Activated naive CD8-positive, alpha-beta T cell treated with anti-CD3 and anti-CD28 coated beads, Interleukin-2, amount 10 ng/mL, durations not matched to agents 7 days and 5 days (primary cell): ENCODE measurements around the gene GGCT. TPM values are rescaled to one million over a fixed set of nuclear protein-coding genes. Genes with fewer than 3 reads are reported as not detected.

ENCODE experiments used
- ATAC-seq: fragments of 150-1000 bp; cut with Tn5 transposase; one replicate; pipeline ENCODE4 v1.10.0; 2021; ENCODE audit warnings: low read depth, moderate library complexity
- POLR2A ChIA-PET: fragments of 350-600 bp; sonication (Branson Sonifier 250); formaldehyde crosslinking; loops from one replicate; lab custom pipeline; 2021; ENCODE audit warnings: antibody characterized with exemption; lab: Charles Lee
- DNase-seq: peaks from one replicate; pipeline ENCODE4 v3.0.0; 2021
- H3K27ac Mint-ChIP-seq: one replicate; pipeline ENCODE4 v1.8.0; 2022; ENCODE audit warnings: mild to moderate bottlenecking, mixed read lengths
- H3K27me3 Mint-ChIP-seq: one replicate; pipeline ENCODE4 v1.8.0; 2022; ENCODE audit warnings: mild to moderate bottlenecking, moderate library complexity, mixed read lengths
- H3K36me3 Mint-ChIP-seq: one replicate; pipeline ENCODE4 v1.8.0; 2021; ENCODE audit warnings: mild to moderate bottlenecking, mixed read lengths
- H3K4me1 Mint-ChIP-seq: one replicate; pipeline ENCODE4 v1.8.0; 2021; ENCODE audit warnings: mixed read lengths
- H3K4me3 Mint-ChIP-seq: one replicate; pipeline ENCODE4 v1.8.0; 2022; ENCODE audit warnings: mild to moderate bottlenecking, moderate library complexity, mixed read lengths
- H3K9me3 Mint-ChIP-seq: one replicate; pipeline ENCODE4 v1.8.0; 2021; ENCODE audit warnings: mixed read lengths
- total RNA-seq, 2 experiments: library from RNA; stranded (reverse); gene quantifications; one replicate each; pipeline ENCODE4 v1.2.3, GENCODE V29; 2021

Gene GGCT
- total RNA-seq, 2 experiments from 2014 or later = 40.2 to 42.7 TPM

DNA sequence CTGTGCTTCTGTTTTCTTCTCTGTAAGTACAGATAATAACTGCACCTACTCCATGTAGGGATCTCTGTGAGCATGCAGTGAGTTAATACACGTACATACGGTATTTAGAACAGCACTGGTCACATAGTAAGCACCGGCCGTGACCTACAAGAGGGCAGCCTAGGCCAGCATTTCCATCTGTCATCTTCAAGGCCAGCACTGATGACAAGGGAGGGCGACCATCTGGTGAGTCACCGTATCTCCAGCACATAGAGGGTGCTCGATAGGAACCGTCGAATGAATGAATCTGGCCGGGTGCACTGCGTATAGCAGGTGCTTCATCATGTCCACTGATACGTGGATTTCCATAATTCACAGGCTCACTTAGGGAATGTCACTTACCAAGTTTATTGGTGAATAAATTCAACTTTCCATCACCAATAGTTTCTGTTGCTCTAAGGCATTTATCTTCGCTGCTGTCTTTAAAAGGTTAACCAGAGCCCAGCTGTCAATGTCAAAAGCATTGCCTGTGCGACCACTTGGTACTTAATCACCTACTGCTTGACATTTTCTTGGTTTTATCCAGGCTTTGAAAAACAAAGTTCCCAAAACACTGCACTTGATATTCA lies 34.4 kb downstream of the GGCT start:
- H3K27me3 Mint-ChIP-seq = no peaks in the 10 kb centered on the region
- H3K4me3 Mint-ChIP-seq = no peak overlapping the region
- peaks cover 36% of the 10 kb centered on the region for H3K36me3 Mint-ChIP-seq
- POLR2A ChIA-PET = no interaction called here
- DNase-seq = no peak
- no peaks in the 10 kb centered on the region for H3K9me3 Mint-ChIP-seq
- no peak for ATAC-seq
- H3K4me1 Mint-ChIP-seq = peaks cover 70% of the 10 kb centered on the region
- H3K27ac Mint-ChIP-seq = no peak overlapping the region

DNA sequence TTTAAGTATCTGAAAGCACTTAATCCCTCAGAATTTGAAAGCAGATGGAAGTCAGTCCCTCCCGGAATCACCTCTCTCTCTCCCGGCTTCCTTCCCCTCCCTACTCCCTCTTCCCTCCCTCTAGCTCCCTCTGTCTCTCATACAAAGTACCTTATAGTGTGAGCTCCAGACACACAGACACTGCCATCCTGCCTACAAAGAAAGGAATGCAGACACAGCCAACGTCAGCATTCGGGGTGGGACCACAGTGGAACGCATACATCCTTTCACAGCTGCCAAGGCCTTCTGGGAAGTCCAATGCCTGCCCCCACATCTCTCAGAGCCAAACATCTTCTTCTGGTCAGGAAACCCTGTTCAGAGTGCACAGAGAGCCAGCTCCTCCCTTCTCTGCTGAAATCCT lies 35.3 kb downstream of the GGCT start:
- POLR2A ChIA-PET = no interaction called here
- Mint-ChIP-seq H3K36me3 (peaks cover 29% of the 10 kb centered on the region), H3K27ac (no peak overlapping the region), H3K27me3 (no peaks in the 10 kb centered on the region), H3K4me3 (no peak overlapping the region), H3K4me1 (peaks cover 72% of the 10 kb centered on the region), H3K9me3 (no peaks in the 10 kb centered on the region)
- no peak for ATAC-seq
- no peak for DNase-seq

DNA sequence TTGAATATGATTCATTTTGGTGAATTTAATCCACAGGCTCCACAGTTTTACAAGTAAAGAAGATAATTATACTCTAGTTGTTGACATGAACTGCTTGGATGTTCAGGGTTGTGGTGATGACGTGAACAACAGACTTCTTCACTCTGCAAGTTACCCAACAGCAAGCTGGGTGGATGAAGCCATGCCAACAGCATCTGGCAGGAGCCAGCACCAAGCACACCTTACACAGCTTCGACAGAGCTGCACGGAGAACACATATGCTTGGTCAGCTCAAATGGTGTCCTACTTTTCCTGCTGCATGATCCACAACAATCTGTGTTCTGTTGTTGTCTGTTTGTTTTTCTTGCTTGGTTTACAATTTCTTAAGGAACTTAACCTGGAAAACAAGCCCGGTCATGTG lies 35.8 kb downstream of the GGCT start:
- H3K27me3 Mint-ChIP-seq = no peaks in the 10 kb centered on the region
- no peak overlapping the region for H3K27ac Mint-ChIP-seq
- POLR2A ChIA-PET = interaction anchor here (1.1 kb wide), 1 partner anchor 9 kb away, joined by 3 read pairs; the partner anchor contains the start of gene NOD1
- DNase-seq = no peak
- no peaks in the 10 kb centered on the region for H3K9me3 Mint-ChIP-seq
- peaks cover 67% of the 10 kb centered on the region for H3K4me1 Mint-ChIP-seq
- no peak for ATAC-seq
- no peak overlapping the region for H3K4me3 Mint-ChIP-seq
- H3K36me3 Mint-ChIP-seq = peaks cover 25% of the 10 kb centered on the region

DNA sequence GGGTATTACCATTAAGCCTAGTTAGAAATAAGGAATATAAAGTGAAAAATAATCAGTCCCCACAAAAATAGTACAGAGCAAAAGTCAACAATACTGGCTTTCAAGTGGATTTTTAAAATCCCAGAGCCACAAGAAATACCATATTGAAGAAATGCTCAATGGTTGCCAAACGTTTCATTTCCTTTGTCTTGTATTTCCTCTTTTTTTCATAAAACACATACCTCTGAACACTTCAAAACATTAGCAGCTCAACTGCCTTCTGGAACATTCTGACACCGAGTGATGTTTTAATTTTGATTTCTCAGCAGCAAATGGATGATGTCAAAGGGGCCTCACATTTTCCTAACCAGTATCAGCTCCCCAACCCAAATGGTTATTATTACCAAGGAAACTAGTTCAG lies 36.6 kb downstream of the GGCT start:
- no peak for DNase-seq
- H3K27me3 Mint-ChIP-seq = no peaks in the 10 kb centered on the region
- no peak for ATAC-seq
- POLR2A ChIA-PET = interaction anchor here (1.1 kb wide), 1 partner anchor 10 kb away, joined by 3 read pairs; the partner anchor contains the start of gene NOD1
- no peaks in the 10 kb centered on the region for H3K9me3 Mint-ChIP-seq
- no peak overlapping the region for H3K4me3 Mint-ChIP-seq
- peaks cover 60% of the 10 kb centered on the region for H3K4me1 Mint-ChIP-seq
- peaks cover 22% of the 10 kb centered on the region for H3K36me3 Mint-ChIP-seq
- no peak overlapping the region for H3K27ac Mint-ChIP-seq

DNA sequence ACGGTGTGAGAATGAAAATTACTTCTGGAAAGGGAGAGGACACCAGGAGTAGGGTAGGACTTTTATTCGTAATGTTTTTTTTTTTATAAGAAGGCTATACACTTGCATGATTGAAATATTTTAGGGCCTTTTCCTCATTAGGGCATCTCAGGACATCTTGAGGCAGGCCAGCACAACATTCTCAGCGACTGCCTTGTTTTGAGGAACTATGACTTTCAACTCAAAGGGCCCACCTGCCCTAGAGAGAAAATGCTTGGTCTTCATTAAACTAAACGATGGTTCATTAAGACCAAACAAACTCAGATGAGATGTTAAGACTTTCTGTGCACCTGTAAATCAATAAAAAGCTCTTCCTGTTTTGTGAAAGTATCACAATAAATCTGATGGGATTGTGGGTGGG lies 37.4 kb downstream of the GGCT start:
- H3K4me1 Mint-ChIP-seq = peaks cover 52% of the 10 kb centered on the region
- ATAC-seq = no peak
- H3K27me3 Mint-ChIP-seq = no peaks in the 10 kb centered on the region
- H3K27ac Mint-ChIP-seq = no peak overlapping the region
- DNase-seq = no peak
- no peaks in the 10 kb centered on the region for H3K9me3 Mint-ChIP-seq
- H3K4me3 Mint-ChIP-seq = no peak overlapping the region
- POLR2A ChIA-PET = no interaction called here
- H3K36me3 Mint-ChIP-seq = peaks cover 24% of the 10 kb centered on the region

DNA sequence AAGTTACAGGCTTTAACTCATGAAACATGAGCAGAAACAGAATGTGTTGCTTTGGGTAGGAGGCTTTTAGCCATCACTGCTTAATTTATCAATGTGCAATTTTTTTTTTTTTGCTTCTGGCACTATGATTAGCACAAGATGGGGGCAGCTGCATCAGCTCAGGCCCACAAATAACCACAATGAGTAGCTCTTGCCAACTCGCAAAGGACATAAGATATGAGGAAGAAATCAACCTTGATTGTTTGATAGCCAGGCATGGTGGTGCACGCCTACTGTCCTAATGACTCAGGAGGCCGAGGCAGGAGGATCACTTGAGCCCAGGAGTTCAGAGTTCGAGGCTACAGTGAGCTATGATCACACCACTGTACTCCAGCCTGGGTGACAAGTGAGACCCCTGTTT lies 38.4 kb downstream of the GGCT start:
- no peaks in the 10 kb centered on the region for H3K27me3 Mint-ChIP-seq

DNA sequence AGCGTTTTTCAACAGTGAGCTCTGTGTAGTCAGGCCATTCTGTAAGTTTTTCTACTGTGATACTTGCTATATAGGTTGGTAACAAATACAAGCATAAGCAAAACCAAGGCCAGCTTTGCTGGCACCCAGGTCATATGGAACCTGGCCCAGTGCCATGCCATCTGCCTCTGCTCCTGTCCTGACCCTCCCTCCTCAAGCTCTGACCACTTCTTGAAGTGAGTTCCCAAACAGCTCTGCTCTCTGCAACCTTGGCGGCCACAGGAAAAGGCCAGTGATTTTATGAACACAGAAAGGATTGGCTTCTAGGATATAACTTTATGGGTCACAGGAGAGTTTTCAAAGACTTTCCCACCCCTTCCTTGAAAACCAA lies 38.8 kb downstream of the GGCT start:
- no peak for DNase-seq
- Mint-ChIP-seq H3K27ac (no peak overlapping the region), H3K4me3 (no peak overlapping the region), H3K9me3 (no peaks in the 10 kb centered on the region), H3K4me1 (peaks cover 38% of the 10 kb centered on the region), H3K36me3 (peaks cover 24% of the 10 kb centered on the region), H3K27me3 (no peaks in the 10 kb centered on the region)
- POLR2A ChIA-PET = interaction anchor here (0.6 kb wide), 1 partner anchor 108 kb away, joined by 3 read pairs; no protein-coding TSS in a partner anchor
- no peak for ATAC-seq

More for the DNA sequence above, 38.4 kb downstream of the GGCT start:
- H3K27ac Mint-ChIP-seq = no peak overlapping the region
- H3K4me1 Mint-ChIP-seq = peaks cover 42% of the 10 kb centered on the region
- ATAC-seq (no peak), DNase-seq (no peak)
- POLR2A ChIA-PET = interaction anchor here (0.6 kb wide), 1 partner anchor 108 kb away, joined by 3 read pairs; no protein-coding TSS in a partner anchor
- no peaks in the 10 kb centered on the region for H3K9me3 Mint-ChIP-seq
- H3K4me3 Mint-ChIP-seq = no peak overlapping the region
- peaks cover 24% of the 10 kb centered on the region for H3K36me3 Mint-ChIP-seq

DNA sequence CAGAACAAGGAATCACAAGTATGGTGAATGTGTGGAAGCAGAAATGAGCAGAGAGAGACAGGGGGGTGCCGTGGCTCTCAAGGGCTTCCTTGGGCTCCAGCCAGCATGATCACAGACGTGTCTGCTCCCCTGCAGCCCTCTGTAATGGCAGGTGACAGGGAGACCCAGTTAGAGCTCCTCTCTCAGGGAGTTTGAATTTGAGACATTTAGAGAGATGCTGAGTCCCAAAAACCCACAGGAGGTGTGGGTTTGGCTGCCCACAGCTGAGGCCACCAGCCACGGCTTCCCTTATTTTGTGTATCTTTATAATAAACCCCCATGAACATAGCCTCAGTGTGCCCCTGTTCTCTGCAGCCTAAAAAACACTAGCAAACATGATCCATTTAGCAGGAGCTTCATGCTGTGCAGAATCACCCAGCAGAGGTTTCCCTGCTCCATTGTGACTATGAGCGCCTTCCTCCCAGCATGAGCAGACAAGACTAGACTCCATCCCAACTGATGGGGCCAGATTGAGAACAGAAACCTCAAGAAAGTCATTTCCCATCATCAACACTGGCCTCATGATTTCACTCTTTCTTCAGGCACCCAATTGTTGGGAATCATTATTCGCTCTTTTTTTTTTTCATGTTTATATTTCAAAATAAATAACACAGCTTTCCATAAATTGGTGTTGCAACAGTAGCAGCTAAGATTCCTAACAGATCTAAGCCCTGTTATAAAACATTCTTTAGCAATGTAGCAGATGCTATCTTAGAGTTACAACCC lies 39.4 kb downstream of the GGCT start:
- no peak overlapping the region for H3K27ac Mint-ChIP-seq
- no peaks in the 10 kb centered on the region for H3K27me3 Mint-ChIP-seq
- ATAC-seq (no peak), DNase-seq (no peak)
- peaks cover 32% of the 10 kb centered on the region for H3K4me1 Mint-ChIP-seq
- H3K36me3 Mint-ChIP-seq = peaks cover 20% of the 10 kb centered on the region
- H3K9me3 Mint-ChIP-seq = no peaks in the 10 kb centered on the region
- no peak overlapping the region for H3K4me3 Mint-ChIP-seq
- POLR2A ChIA-PET = no interaction called here

DNA sequence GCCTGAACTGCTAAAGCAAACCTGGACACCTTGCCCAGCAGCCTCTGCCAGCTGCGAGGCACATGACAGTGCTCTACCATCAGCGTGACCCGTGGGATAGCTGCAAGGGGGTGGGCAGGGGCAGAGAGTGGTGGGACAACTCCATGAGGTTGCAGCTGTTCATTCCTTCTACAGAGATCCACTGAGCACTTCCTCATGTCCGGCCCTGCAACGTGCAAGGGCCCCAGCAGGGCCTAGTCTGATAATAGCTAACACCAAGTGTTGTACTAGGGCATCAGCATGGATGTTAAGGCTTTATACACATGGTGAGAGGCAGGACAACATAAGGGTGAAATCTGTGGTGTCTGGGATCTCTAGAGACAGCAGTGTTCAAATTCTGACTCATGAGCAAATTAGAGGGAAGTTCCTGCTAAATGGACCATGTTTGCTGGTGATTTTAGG lies 40.4 kb downstream of the GGCT start:
- no peak overlapping the region for H3K4me3 Mint-ChIP-seq
- H3K27ac Mint-ChIP-seq = no peak overlapping the region
- no peaks in the 10 kb centered on the region for H3K9me3 Mint-ChIP-seq
- H3K4me1 Mint-ChIP-seq = peaks cover 28% of the 10 kb centered on the region
- no peak for ATAC-seq
- no peaks in the 10 kb centered on the region for H3K27me3 Mint-ChIP-seq
- POLR2A ChIA-PET = no interaction called here
- peaks cover 15% of the 10 kb centered on the region for H3K36me3 Mint-ChIP-seq
- DNase-seq = no peak

DNA sequence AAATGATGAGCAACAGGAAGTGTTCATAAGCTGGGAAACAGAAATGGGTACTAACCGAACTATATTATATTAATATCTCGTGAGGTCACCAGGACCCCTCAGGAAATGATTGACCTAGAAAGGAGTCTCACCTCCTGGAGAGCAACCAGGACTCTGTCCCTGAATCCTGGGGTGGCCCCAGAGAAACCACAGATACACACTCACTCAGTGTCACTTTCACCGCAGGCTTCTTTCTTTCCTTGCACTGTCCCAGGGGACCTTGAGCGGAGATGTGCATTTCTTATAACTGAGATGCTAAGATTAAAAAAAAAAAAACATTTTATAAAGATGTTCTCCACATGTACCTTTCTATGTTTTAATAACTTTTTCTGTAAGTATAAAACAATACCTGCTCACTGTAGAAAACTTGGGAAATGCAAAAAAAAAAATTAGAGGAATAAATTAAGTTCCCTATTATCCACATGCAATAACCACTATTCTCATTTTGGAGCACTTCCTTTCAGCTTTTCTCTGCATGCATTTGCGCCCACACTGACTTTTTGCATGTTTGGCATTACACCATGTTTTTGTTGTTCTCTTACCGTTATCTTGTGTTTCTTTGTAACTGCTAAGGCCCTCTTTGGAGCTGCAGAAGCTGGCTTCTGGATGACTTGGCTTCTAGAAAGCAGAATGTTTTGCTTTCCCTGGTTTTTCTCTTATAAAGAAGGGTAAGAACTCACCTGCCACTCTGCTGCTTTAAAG lies 41.1 kb downstream of the GGCT start:
- DNase-seq (no peak), ATAC-seq (no peak)
- H3K4me3 Mint-ChIP-seq = no peak overlapping the region
- POLR2A ChIA-PET = no interaction called here
- peaks cover 24% of the 10 kb centered on the region for H3K4me1 Mint-ChIP-seq
- no peaks in the 10 kb centered on the region for H3K27me3 Mint-ChIP-seq
- H3K9me3 Mint-ChIP-seq = no peaks in the 10 kb centered on the region
- peaks cover 8% of the 10 kb centered on the region for H3K36me3 Mint-ChIP-seq
- no peak overlapping the region for H3K27ac Mint-ChIP-seq

DNA sequence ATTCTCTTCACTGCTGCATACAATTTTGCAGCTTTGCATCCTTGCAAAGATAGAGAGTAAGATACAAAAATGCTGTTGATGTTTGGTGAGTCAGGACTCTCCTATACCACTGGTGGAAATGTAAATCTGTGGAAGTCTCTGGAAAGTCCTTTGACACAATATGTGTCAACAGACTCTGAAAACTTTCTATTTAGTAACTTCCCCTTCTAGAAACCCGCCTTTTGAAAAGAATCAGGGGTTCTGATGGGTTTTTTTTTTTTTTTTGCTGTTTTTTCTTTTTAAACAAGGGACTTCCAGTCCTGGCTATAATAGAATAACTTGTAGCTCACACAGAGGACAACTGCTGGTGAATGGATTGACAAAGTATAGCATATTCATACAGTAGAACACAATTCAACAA lies 42.5 kb downstream of the GGCT start:
- Mint-ChIP-seq H3K27ac (no peak overlapping the region), H3K4me3 (no peak overlapping the region), H3K36me3 (peaks cover 10% of the 10 kb centered on the region), H3K9me3 (no peaks in the 10 kb centered on the region), H3K4me1 (peaks cover 16% of the 10 kb centered on the region), H3K27me3 (no peaks in the 10 kb centered on the region)
- no peak for DNase-seq
- ATAC-seq = no peak
- POLR2A ChIA-PET = no interaction called here

DNA sequence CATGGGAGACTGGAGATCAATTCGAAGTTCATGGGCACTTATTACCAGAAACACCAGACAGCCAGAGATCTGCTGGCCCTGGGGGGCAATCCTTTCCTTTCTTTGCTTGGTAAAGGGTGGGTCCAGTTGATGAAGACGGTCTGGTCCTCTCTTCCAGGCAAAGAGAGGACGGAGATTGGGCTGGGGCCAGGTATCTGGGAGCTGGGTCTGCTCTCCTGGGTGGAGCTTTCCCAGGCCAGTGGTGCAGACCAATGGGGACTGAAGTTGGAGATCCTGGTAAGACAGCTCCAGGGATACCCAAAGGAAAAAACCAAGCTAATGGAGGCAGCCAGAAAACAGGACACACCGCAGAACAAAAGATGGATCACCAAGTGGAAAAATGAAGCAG lies 44.4 kb downstream of the GGCT start:
- DNase-seq (no peak), ATAC-seq (no peak)
- no peak overlapping the region for H3K27ac Mint-ChIP-seq
- peaks cover 14% of the 10 kb centered on the region for H3K36me3 Mint-ChIP-seq
- H3K27me3 Mint-ChIP-seq = no peaks in the 10 kb centered on the region
- no peaks in the 10 kb centered on the region for H3K9me3 Mint-ChIP-seq
- H3K4me3 Mint-ChIP-seq = no peak overlapping the region
- H3K4me1 Mint-ChIP-seq = peaks cover 5% of the 10 kb centered on the region
- POLR2A ChIA-PET = no interaction called here

DNA sequence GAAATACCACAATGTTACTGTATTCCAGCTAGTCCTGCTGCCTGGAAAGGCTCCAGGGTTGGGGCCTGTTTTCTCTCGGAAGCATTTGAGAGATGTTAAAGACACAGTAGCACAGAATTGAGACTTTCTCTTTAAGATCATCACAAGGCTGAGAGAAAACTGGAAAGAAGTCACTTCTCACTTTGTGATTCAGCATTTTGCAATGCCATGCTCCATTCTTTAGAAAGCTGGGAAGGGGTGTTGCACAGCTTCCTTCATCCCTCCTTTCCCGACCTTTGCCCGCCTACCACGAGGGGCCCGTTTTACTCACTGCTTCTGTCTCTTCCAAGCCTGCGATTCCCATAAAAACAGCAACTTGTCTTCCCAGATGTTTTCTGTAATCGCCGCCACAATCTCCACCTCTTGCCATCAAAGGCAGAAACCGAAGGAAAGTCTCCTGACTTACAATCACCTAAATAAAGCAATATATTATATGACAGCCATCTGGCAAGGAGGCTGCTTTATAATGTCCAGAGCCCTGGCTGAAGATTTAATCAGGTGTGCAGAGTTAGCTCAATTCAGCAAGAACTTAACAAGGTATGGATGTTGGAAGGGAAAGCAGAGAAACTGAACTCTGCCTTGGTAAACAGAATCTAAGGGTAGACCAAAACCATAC lies 44.9 kb downstream of the GGCT start:
- DNase-seq = no peak
- H3K4me3 Mint-ChIP-seq = no peak overlapping the region
- H3K27me3 Mint-ChIP-seq = no peaks in the 10 kb centered on the region
- H3K4me1 Mint-ChIP-seq = peaks cover under 1% of the 10 kb centered on the region
- no peak overlapping the region for H3K27ac Mint-ChIP-seq
- POLR2A ChIA-PET = no interaction called here
- no peaks in the 10 kb centered on the region for H3K9me3 Mint-ChIP-seq
- ATAC-seq = no peak
- peaks cover 14% of the 10 kb centered on the region for H3K36me3 Mint-ChIP-seq
